HEK293T (cell line): ENCODE measurements around the gene INPP5A.

ENCODE experiments used
- CTCF ChIA-PET: fragments of 350-600 bp; formaldehyde crosslinking; extraction: SDS; loops from one replicate; lab custom pipeline; 2021; ENCODE audit warnings: antibody characterized with exemption, inconsistent platforms; lab: Yijun Ruan, JAX
- POLR2A ChIA-PET: fragments of 350-600 bp; formaldehyde crosslinking; extraction: SDS; loops from one replicate; lab custom pipeline; 2020; ENCODE audit warnings: antibody characterized with exemption, inconsistent platforms; lab: Yijun Ruan, JAX
- DNase-seq: peaks from one replicate; pipeline ENCODE4 v3.0.0; 2012; ENCODE audit warnings: mixed read lengths; ENCODE audit errors: extremely low spot score
- ARNT ChIP-seq: fragments of 450-650 bp; IDR thresholded peaks from 2 replicates; pipeline ENCODE4 v1.6.1; 2017; ENCODE audit warnings: mild to moderate bottlenecking
- BHLHE40 ChIP-seq: fragments of 450-650 bp; IDR thresholded peaks from 2 replicates; pipeline ENCODE4 v1.6.1; 2016; ENCODE audit warnings: mild to moderate bottlenecking, moderate library complexity, borderline replicate concordance
- CTBP1 ChIP-seq: fragments of 450-650 bp; IDR thresholded peaks from 2 replicates; pipeline ENCODE4 v1.6.1; 2016; ENCODE audit warnings: borderline replicate concordance
- ELF4 ChIP-seq: fragments of 450-650 bp; IDR thresholded peaks from 2 replicates; pipeline ENCODE4 v1.6.1; 2017; ENCODE audit warnings: antibody characterized with exemption
- FOXA1 ChIP-seq: fragments of 450-650 bp; IDR thresholded peaks from 2 replicates; pipeline ENCODE4 v1.6.1; 2016; ENCODE audit warnings: mild to moderate bottlenecking
- FOXK2 ChIP-seq: fragments of 450-650 bp; IDR thresholded peaks from 2 replicates; pipeline ENCODE4 v1.6.1; 2016; ENCODE audit warnings: mild to moderate bottlenecking
- FOXM1 ChIP-seq: fragments of 450-650 bp; IDR thresholded peaks from 2 replicates; pipeline ENCODE4 v1.6.1; 2017; ENCODE audit warnings: mild to moderate bottlenecking, borderline replicate concordance
- HDGF ChIP-seq: fragments of 450-650 bp; IDR thresholded peaks from 2 replicates; pipeline ENCODE4 v1.6.1; 2017; ENCODE audit warnings: antibody characterized with exemption, borderline replicate concordance
- L3MBTL2 ChIP-seq: fragments of 450-650 bp; conservative IDR thresholded peaks from 2 replicates; pipeline ENCODE4 v1.6.1; 2016; ENCODE audit warnings: mild to moderate bottlenecking
- LEF1 ChIP-seq: fragments of 450-650 bp; IDR thresholded peaks from 2 replicates; pipeline ENCODE4 v1.6.1; 2017; ENCODE audit warnings: mild to moderate bottlenecking, borderline replicate concordance
- NFRKB ChIP-seq: fragments of 450-650 bp; IDR thresholded peaks from 2 replicates; pipeline ENCODE4 v1.6.1; 2016; ENCODE audit warnings: mild to moderate bottlenecking, moderate library complexity
- SP1 ChIP-seq: fragments of 450-650 bp; IDR thresholded peaks from 2 replicates; pipeline ENCODE4 v1.6.1; 2017
- SUZ12 ChIP-seq: fragments of 450-650 bp; IDR thresholded peaks from 2 replicates; pipeline ENCODE4 v1.6.1; 2016; ENCODE audit warnings: mild to moderate bottlenecking
- TARDBP ChIP-seq: fragments of 450-650 bp; IDR thresholded peaks from 2 replicates; pipeline ENCODE4 v1.6.1; 2016
- ZNF384 ChIP-seq: fragments of 450-650 bp; IDR thresholded peaks from 2 replicates; pipeline ENCODE4 v1.6.1; 2016
- TF ChIP-seq, protein P1 (sequence below): fragments of 450-650 bp; IDR thresholded peaks from 2 replicates; pipeline ENCODE4 v1.6.1; 2016

Gene INPP5A

DNA sequence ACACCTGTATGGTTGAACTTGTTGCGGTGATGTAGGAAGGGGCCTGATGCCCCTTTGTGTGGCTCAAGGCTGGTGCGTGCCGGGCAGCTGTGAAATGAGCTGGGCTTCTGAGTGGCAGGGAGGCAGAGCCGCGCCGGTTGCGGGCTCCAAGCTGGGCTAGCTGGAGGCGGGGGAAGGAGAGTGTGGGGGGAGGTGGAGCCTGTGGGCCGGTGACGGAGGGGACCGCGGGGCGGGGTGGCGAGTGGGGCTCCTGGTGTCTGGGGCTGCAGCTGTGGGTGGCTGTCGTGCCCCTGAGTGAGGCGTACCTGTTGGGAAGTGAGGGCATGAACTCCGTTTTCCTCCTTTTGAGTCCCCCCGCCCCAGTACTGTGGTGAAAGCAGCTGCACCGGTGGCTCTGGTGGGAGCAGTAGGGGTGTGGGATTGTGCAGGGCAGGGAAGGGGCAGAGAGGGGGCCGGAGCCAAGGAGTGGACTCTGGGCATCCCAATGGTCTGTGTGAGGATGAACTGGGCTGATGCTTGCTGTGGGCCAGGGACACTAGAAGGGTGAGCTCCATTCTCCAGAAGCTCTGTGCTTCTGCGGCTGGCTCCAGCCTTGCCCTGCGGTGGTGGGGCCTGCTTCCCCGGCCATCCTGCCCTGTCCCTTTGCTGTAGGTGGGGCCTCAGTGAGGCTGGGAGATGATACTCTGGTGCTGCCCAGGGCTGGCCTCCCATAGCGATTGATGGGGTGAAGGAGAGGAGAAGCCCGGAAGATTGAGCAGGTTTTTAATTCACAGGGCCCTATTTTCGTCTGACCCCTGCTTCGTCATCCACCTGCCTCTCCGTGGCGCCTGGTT, 41.7 kb downstream of the INPP5A start:
- DNase-seq, result no peak
- CTCF ChIA-PET, result no interaction called here
- no peak for TF ChIP-seq L3MBTL2
- TF ChIP-seq SP1, result no peak
- TF ChIP-seq CTBP1, result no peak
- TF ChIP-seq TARDBP, result no peak
- TF ChIP-seq ARNT, result no peak
- no peak for TF ChIP-seq NFRKB
- TF ChIP-seq LEF1, result no peak
- TF ChIP-seq ELF4, result no peak
- TF ChIP-seq HDGF, result no peak
- TF ChIP-seq FOXK2, result no peak
- TF ChIP-seq, protein P1, sequence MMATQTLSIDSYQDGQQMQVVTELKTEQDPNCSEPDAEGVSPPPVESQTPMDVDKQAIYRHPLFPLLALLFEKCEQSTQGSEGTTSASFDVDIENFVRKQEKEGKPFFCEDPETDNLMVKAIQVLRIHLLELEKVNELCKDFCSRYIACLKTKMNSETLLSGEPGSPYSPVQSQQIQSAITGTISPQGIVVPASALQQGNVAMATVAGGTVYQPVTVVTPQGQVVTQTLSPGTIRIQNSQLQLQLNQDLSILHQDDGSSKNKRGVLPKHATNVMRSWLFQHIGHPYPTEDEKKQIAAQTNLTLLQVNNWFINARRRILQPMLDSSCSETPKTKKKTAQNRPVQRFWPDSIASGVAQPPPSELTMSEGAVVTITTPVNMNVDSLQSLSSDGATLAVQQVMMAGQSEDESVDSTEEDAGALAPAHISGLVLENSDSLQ, result no peak
- no peak for TF ChIP-seq SUZ12
- no peak for TF ChIP-seq FOXM1
- no peak for TF ChIP-seq FOXA1
- TF ChIP-seq ZNF384, result no peak
- TF ChIP-seq BHLHE40, result no peak
- POLR2A ChIA-PET, result no interaction called here

DNA sequence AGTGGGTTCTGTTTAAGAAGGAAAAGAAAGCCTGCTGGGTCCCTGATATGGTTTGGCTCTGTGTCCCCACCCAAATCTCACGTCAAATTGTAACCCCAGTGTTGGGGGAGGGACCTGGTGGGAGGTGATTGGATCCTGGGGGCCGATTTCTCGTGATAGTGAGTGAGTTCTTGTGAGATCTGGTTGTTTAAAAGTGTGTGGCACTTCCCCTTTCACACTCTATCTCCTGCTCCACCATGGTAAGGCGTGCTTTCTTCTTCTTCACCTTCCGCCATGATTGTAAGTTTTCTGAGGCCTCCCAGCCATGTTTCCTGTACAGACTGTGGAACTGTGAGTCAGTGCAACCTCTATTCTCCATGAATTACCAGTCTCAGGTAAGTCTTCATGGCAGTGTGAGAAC, 42.6 kb downstream of the INPP5A start:
- POLR2A ChIA-PET, result no interaction called here
- CTCF ChIA-PET, result interaction anchor here (0.8 kb wide), 1 partner anchor 72 kb away, joined by 3 read pairs; no protein-coding TSS in a partner anchor
- TF ChIP-seq LEF1, result no peak
- no peak for TF ChIP-seq SP1
- no peak for TF ChIP-seq FOXA1
- TF ChIP-seq FOXM1, result no peak
- no peak for TF ChIP-seq ARNT
- TF ChIP-seq, protein P1, result no peak
- TF ChIP-seq FOXK2, result no peak
- no peak for TF ChIP-seq ELF4
- TF ChIP-seq BHLHE40, result no peak
- TF ChIP-seq SUZ12, result no peak
- no peak for TF ChIP-seq CTBP1
- TF ChIP-seq TARDBP, result no peak
- no peak for TF ChIP-seq ZNF384
- TF ChIP-seq NFRKB, result no peak
- no peak for TF ChIP-seq HDGF
- TF ChIP-seq L3MBTL2, result no peak
- no peak for DNase-seq

DNA sequence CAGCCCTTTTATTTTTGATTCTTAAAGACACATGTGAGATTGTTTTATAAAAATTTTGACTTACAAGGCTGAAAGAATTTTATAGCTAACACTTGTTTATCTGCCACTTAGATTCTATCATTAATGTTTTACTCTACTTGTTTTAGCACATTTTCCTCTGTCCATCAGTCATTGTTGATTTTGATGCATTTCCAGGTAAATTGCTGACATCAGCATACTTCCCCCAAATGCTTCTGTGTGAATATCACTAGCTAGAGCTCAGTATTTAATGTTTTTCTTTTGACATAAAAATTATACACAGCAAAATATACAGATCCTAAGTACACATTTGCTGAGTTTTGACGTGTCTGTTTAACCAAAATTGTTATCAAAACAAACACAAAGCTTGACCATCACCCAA, 43.0 kb downstream of the INPP5A start:
- no peak for DNase-seq
- CTCF ChIA-PET, result interaction anchor here (0.8 kb wide), 1 partner anchor 72 kb away, joined by 3 read pairs; no protein-coding TSS in a partner anchor
- POLR2A ChIA-PET, result no interaction called here
- no peak for TF ChIP-seq FOXK2
- no peak for TF ChIP-seq ARNT
- TF ChIP-seq NFRKB, result no peak
- no peak for TF ChIP-seq L3MBTL2

DNA sequence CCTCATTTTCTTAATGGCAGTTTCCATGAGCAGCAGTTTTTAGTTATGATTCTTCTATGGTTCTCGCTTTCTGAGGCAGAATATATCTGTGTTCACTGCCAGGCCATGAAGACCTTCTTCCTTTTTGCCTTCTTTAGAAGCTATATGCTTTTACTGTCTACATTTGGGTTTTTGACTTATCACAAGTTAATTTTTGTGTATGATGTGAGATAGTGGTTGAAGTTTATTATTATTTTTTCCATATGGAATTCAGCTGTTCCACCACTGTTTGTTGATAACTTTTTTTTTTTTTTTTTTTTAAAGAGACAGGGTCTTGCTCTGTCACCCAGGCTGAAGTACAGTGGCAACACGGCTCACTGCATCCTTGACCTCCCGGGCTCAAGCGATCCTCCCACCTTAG, 44.5 kb downstream of the INPP5A start:
- DNase-seq, result no peak
- POLR2A ChIA-PET, result no interaction called here
- TF ChIP-seq, protein P1, result no peak
- TF ChIP-seq ZNF384, result peak; percentile 35; the same call in 1 of the 2 replicates
- CTCF ChIA-PET, result interaction anchor here (0.6 kb wide), 1 partner anchor 11 kb away, joined by 3 read pairs; no protein-coding TSS in a partner anchor

DNA sequence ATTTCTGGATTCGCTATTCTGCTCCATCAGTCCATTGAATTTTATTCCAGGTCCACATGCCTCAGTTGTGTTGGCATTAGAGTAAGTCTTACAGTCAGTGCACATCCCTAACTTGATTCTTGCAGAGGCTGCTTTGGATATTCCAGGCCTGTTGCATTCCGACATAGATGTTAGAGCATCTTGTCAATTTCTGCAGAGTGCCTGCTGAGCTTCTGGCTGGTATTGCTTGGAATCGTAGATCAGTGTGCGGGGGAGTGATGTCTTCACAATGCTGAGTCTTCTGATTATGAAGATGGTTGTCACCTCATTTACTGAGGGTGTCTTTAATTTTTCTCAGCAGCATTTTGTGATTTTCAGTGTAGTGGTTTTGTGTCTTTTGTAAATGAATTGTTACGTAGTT, 45.2 kb downstream of the INPP5A start:
- no peak for DNase-seq
- POLR2A ChIA-PET, result no interaction called here
- CTCF ChIA-PET, result no interaction called here
- TF ChIP-seq BHLHE40 (no peak), NFRKB (no peak), ARNT (no peak), L3MBTL2 (no peak), CTBP1 (no peak), FOXK2 (no peak), SP1 (no peak), TARDBP (no peak), ZNF384 (no peak), SUZ12 (no peak), FOXA1 (no peak), LEF1 (no peak), FOXM1 (no peak)
- TF ChIP-seq, protein P1, result no peak

DNA sequence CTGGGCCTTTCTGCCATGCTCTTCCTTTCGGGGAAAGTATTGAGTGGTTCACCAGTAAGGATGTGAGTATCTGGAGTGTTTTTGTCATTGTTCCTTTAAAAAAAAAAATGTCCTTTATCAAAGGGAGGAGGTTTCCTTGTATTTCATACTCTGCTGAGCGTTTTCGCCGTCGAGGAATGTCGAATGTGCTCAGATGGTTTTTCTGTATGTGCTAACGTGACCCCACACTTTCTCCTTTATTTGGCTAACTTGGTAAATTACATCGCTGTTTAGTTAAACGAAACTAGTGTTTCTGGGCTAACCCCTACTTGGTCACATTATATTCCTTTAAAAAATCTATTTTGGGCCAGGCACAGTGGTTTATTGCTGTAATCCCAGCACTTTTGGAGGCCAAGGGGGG, 45.9 kb downstream of the INPP5A start:
- ChIA-PET POLR2A (no interaction called here), CTCF (no interaction called here)
- DNase-seq, result no peak
- no peak for TF ChIP-seq BHLHE40
- TF ChIP-seq CTBP1, result no peak
- TF ChIP-seq FOXK2, result no peak
- no peak for TF ChIP-seq LEF1
- TF ChIP-seq, protein P1, result no peak
- no peak for TF ChIP-seq ZNF384
- TF ChIP-seq FOXA1, result no peak
- TF ChIP-seq TARDBP, result no peak
- TF ChIP-seq ARNT, result no peak
